Lower leg skin (tissue), 4 donors: ENCODE measurements around the gene SMIM8. TPM values are rescaled to one million over a fixed set of nuclear protein-coding genes. Genes with fewer than 3 reads are reported as not detected.

Experiments used
- DNase-seq, 2 donors: peaks; one replicate each; pipeline ENCODE4 v3.0.0-alpha.2; 2019; ENCODE audit warnings: low spot score in 2 of 2
- H3K4me3 ChIP-seq: fragments of 200-600 bp; sonication (generic); 2 replicates; pipeline ENCODE4 v1.5.1; 2017; ENCODE audit warnings: mild to moderate bottlenecking, low read depth; ENCODE audit not compliant: poor library complexity, severe bottlenecking
- CTCF ChIP-seq, 3 donors: fragments of 450-650 bp; IDR thresholded peaks; one replicate each; pipeline ENCODE4 v1.5.1; 2016; ENCODE audit warnings: antibody characterized with exemption in 3 of 3, mild to moderate bottlenecking in 3 of 3, moderate library complexity in 2 of 3
- POLR2A ChIP-seq, 2 donors: fragments of 450-650 bp; IDR thresholded peaks; one replicate each; pipeline ENCODE4 v1.6.1; 2016 to 2017; ENCODE audit warnings: antibody characterized with exemption in 2 of 2, mild to moderate bottlenecking in 1 of 2, moderate library complexity in 1 of 2
- WGBS, 2 donors: methylation state at CpG; one replicate each; pipeline ENCODE4 v1.1.5; 2018; 5-methylcytosine and 5-hydroxymethylcytosine counted together
- intact Hi-C: fragments of 100-400 bp; cut with DNase I; formaldehyde crosslinking; loops from one replicate; pipeline ENCODE4 v1.15.0; 2023; ENCODE audit warnings: low total_unique reads
- total RNA-seq, 4 donors: library from RNA; depleted of rRNA; stranded (reverse); fragments of >200 nt; gene quantifications; one replicate each; pipeline ENCODE4 v1.1.0, GENCODE V29; 2016

SMIM8 gene
- total RNA-seq, 4 donors from 2014 or later, result 3.1 to 6.2 (median 4.5) TPM

- intact Hi-C loops, result no loop called here
- no peak overlapping the region for H3K4me3 ChIP-seq
- whole genome bisulfite sequencing, 2 donors, result 95 to 96% methylated on average over 4 of the region's 4 CpGs
Measured at GRCh38 chr6:87336367-87336766, 14.0 kb downstream of the SMIM8 start.

GRCh38 chr6:87340230-87340629 is 17.8 kb downstream of the SMIM8 start:
- TF ChIP-seq CTCF (IDR thresholded peaks at IDR 0.05) (no peak), POLR2A (IDR thresholded peaks at IDR 0.05) (no peak)
- H3K4me3 ChIP-seq, result no peak overlapping the region
- intact Hi-C loops, result no loop called here
- 83 to 91% methylated on average over 4 of the region's 4 CpGs for WGBS, 2 donors
- DNase-seq, result no peak

More at GRCh38 chr6:87336367-87336766, 14.0 kb downstream of the SMIM8 start:
- no peak for DNase-seq
- TF ChIP-seq POLR2A (IDR thresholded peaks at IDR 0.05), result no peak
- no peak for TF ChIP-seq CTCF (IDR thresholded peaks at IDR 0.05)

GRCh38 chr6:87341158-87341557 is 18.8 kb downstream of the SMIM8 start:
- no peak for TF ChIP-seq POLR2A (IDR thresholded peaks at IDR 0.05)
- no peak for TF ChIP-seq CTCF (IDR thresholded peaks at IDR 0.05)
- intact Hi-C loops, result no loop called here
- H3K4me3 ChIP-seq, result no peak overlapping the region
- no peak for DNase-seq
- WGBS, 2 donors, result 88 to 95% methylated on average over 2 of the region's 2 CpGs

- intact Hi-C loops, result no loop called here
- DNase-seq, result no peak
- TF ChIP-seq POLR2A (IDR thresholded peaks at IDR 0.05), result no peak
- no peak for TF ChIP-seq CTCF (IDR thresholded peaks at IDR 0.05)
- 89 to 96% methylated on average over 1 of the region's 1 CpG for WGBS, 2 donors
- no peak overlapping the region for H3K4me3 ChIP-seq
Measured at GRCh38 chr6:87341899-87342298, 19.5 kb downstream of the SMIM8 start.

GRCh38 chr6:87342829-87343228 is 20.4 kb downstream of the SMIM8 start:
- no peak for DNase-seq
- TF ChIP-seq POLR2A (IDR thresholded peaks at IDR 0.05), result no peak
- TF ChIP-seq CTCF (IDR thresholded peaks at IDR 0.05), result no peak
- no peak overlapping the region for H3K4me3 ChIP-seq
- intact Hi-C loops, result no loop called here

GRCh38 chr6:87344731-87345130 is 22.3 kb downstream of the SMIM8 start, which contains the start of gene C6orf163:
Gene C6orf163, plus strand, starts transcription at chr6:87344813. Its CDS starts 287 bp downstream, at chr6:87345100.
- intact Hi-C loops, result no loop called here
- TF ChIP-seq POLR2A (IDR thresholded peaks at IDR 0.05) (no peak), CTCF (IDR thresholded peaks at IDR 0.05) (no peak)
- no peak within 1 kb of the TSS for H3K4me3 ChIP-seq
- 65 to 74% methylated on average over 2 of the region's 2 CpGs for WGBS, 2 donors
- DNase-seq, result no peak
